HepG2 (cell line): Measurements from ENCODE around the gene KHNYN. TPM values are rescaled to one million over a fixed set of nuclear protein-coding genes. Genes with fewer than 3 reads are reported as not detected.

Source experiments
- BHLHE40 ChIP-seq: IDR thresholded peaks from 2 replicates; pipeline ENCODE4 v1.6.1; 2011; ENCODE audit warnings: low read length, improper control_type of control experiment
- BRCA1 ChIP-seq: sonication (generic); formaldehyde crosslinking; IDR thresholded peaks from 2 replicates; pipeline ENCODE4 v1.4.0; 2020; ENCODE audit warnings: missing genetic modification reagents
- FLYWCH1 ChIP-seq: sonication (generic); formaldehyde crosslinking; IDR thresholded peaks from 2 replicates; pipeline ENCODE4 v1.8.1; 2023; ENCODE audit warnings: mild to moderate bottlenecking, missing genetic modification reagents
- GATA4 ChIP-seq: sonication (generic); IDR thresholded peaks from 2 replicates; pipeline ENCODE4 v1.6.1; 2016; ENCODE audit warnings: antibody characterized with exemption, low read depth, borderline replicate concordance
- KDM5A ChIP-seq: fragments of 200-600 bp; sonication (generic); IDR thresholded peaks from 2 replicates; pipeline ENCODE4 v1.7.0; 2018; ENCODE audit warnings: antibody characterized with exemption, mild to moderate bottlenecking, low read length, borderline replicate concordance
- KDM6A ChIP-seq: IDR thresholded peaks from 2 replicates; pipeline ENCODE4 v1.6.1; 2016; ENCODE audit warnings: low read depth
- KLF13 ChIP-seq: sonication (generic); formaldehyde crosslinking; IDR thresholded peaks from 2 replicates; pipeline ENCODE4 v1.4.0; 2020; ENCODE audit warnings: mild to moderate bottlenecking, missing genetic modification reagents
- MNT ChIP-seq: fragments of 450-650 bp; IDR thresholded peaks from 2 replicates; pipeline ENCODE4 v1.6.1; 2016
- NFYC ChIP-seq: IDR thresholded peaks from 2 replicates; pipeline ENCODE4 v1.6.1; 2016; ENCODE audit warnings: missing genetic modification reagents, missing compliant biosample characterization
- PITX1 ChIP-seq: sonication (generic); formaldehyde crosslinking; IDR thresholded peaks from 2 replicates; pipeline ENCODE4 v1.5.1; 2020; ENCODE audit warnings: mild to moderate bottlenecking, missing genetic modification reagents
- PRDM10 ChIP-seq: sonication (generic); formaldehyde crosslinking; IDR thresholded peaks from 2 replicates; pipeline ENCODE4 v1.4.0; 2020; ENCODE audit warnings: low read depth, missing genetic modification reagents
- RBM39 ChIP-seq: fragments of 200-400 bp; formaldehyde crosslinking; IDR thresholded peaks from one replicate; pipeline ENCODE4 v1.6.1; 2018; ENCODE audit warnings: antibody characterized with exemption, mild to moderate bottlenecking, low read depth, low read length; ENCODE audit not compliant: poor library complexity, severe bottlenecking
- RFXANK ChIP-seq: IDR thresholded peaks from 2 replicates; pipeline ENCODE4 v1.6.1; 2016
- SETDB1 ChIP-seq: sonication (generic); formaldehyde crosslinking; IDR thresholded peaks from 2 replicates; pipeline ENCODE4 v1.5.1; 2020; ENCODE audit warnings: missing genetic modification reagents, mild to moderate bottlenecking, borderline replicate concordance
- TAF15 ChIP-seq: fragments of 200-400 bp; formaldehyde crosslinking; IDR thresholded peaks from one replicate; pipeline ENCODE4 v1.6.1; 2018; ENCODE audit warnings: mild to moderate bottlenecking, low read depth, low read length; ENCODE audit not compliant: poor library complexity, severe bottlenecking
- XBP1 ChIP-seq: sonication (generic); formaldehyde crosslinking; IDR thresholded peaks from 2 replicates; pipeline ENCODE4 v1.5.0; 2020; ENCODE audit warnings: missing genetic modification reagents
- ZBTB8A ChIP-seq: sonication (generic); formaldehyde crosslinking; IDR thresholded peaks from 2 replicates; pipeline ENCODE4 v1.4.0; 2020; ENCODE audit warnings: mild to moderate bottlenecking, low read depth, missing genetic modification reagents, borderline replicate concordance
- ZNF431 ChIP-seq: sonication (generic); formaldehyde crosslinking; IDR thresholded peaks from 2 replicates; pipeline ENCODE4 v1.9.0; 2022; ENCODE audit warnings: missing genetic modification reagents, low read depth, mild to moderate bottlenecking, borderline replicate concordance
- ZNF503 ChIP-seq: sonication (generic); formaldehyde crosslinking; IDR thresholded peaks from 2 replicates; pipeline ENCODE4 v1.4.0; 2020; ENCODE audit warnings: missing genetic modification reagents
- ZNF605 ChIP-seq: sonication (generic); formaldehyde crosslinking; IDR thresholded peaks from 2 replicates; pipeline ENCODE4 v1.8.0; 2022; ENCODE audit warnings: mild to moderate bottlenecking, missing genetic modification reagents
- ZNF878 ChIP-seq: sonication (generic); formaldehyde crosslinking; IDR thresholded peaks from 2 replicates; pipeline ENCODE4 v1.8.1; 2023; ENCODE audit warnings: mild to moderate bottlenecking, missing genetic modification reagents, moderate library complexity
- polyA plus RNA-seq, 8 experiments: library from polyadenylated mRNA; depleted of rRNA in 3 of 8; stranded (reverse) in 7 of 8; unstranded in 1 of 8; fragments of >200 nt; fragmentation: Illumina TruSeq in 4 of 8; extraction: Trizol in 4 of 8; gene quantifications; 2 replicates each; pipeline versions ENCODE4 v1.2.1 to v1.2.3, GENCODE V29; 2011 to 2016; ENCODE audit warnings: low read depth in 4 of 8, missing spikeins in 1 of 8, mixed read lengths in 1 of 8; ENCODE audit not compliant: insufficient read depth in 1 of 8
- total RNA-seq, 5 experiments: library from RNA; depleted of rRNA; stranded (reverse); fragments of >200 nt; fragmentation: Illumina TruSeq; extraction: Trizol; gene quantifications; 2 replicates each; pipeline ENCODE4 v1.2.3, GENCODE V29; 2016; ENCODE audit warnings: low read depth in 1 of 5
- TF ChIP-seq, protein P1 (sequence below): sonication (generic); formaldehyde crosslinking; conservative IDR thresholded peaks from 2 replicates; pipeline ENCODE4 v1.8.0; 2022; ENCODE audit warnings: low read depth, missing genetic modification reagents

Gene KHNYN
- total and polyA plus RNA-seq, 2 of the 13 experiments (the other 11 are each of a cell fraction or from before 2014, with no cell fraction given) = 52.8 to 75.7 TPM

GRCh38 chr14:24443053-24443665 is 13.4 kb downstream of the KHNYN start (continued):
- TF ChIP-seq ZNF503 = no peak
- no peak for TF ChIP-seq TAF15
- TF ChIP-seq ZBTB8A (CRISPR knock-in tag) = no peak
- TF ChIP-seq SETDB1 (CRISPR knock-in tag) = 0 out of 2 replicates have a peak, but pooled peaks have one; percentile 21
- TF ChIP-seq ZNF605 (CRISPR knock-in tag) = no peak
- no peak for TF ChIP-seq ZNF431
- no peak for TF ChIP-seq FLYWCH1 (CRISPR knock-in tag)
- TF ChIP-seq XBP1 = no peak
- TF ChIP-seq KLF13 (CRISPR knock-in tag) = no peak
- 0 out of 2 replicates have a peak, but pooled peaks have one; percentile 16 for TF ChIP-seq ZNF878 (CRISPR knock-in tag)
- no peak for TF ChIP-seq RFXANK (CRISPR knock-in tag)
- TF ChIP-seq NFYC = no peak
- TF ChIP-seq RBM39 = no peak
- TF ChIP-seq BRCA1 (CRISPR knock-in tag) = no peak
- TF ChIP-seq, protein P1, sequence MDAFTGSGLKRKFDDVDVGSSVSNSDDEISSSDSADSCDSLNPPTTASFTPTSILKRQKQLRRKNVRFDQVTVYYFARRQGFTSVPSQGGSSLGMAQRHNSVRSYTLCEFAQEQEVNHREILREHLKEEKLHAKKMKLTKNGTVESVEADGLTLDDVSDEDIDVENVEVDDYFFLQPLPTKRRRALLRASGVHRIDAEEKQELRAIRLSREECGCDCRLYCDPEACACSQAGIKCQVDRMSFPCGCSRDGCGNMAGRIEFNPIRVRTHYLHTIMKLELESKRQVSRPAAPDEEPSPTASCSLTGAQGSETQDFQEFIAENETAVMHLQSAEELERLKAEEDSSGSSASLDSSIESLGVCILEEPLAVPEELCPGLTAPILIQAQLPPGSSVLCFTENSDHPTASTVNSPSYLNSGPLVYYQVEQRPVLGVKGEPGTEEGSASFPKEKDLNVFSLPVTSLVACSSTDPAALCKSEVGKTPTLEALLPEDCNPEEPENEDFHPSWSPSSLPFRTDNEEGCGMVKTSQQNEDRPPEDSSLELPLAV (CRISPR knock-in tag) = no peak
- no peak for TF ChIP-seq MNT
- TF ChIP-seq KDM5A = peak; percentile 97
- TF ChIP-seq PRDM10 = no peak
- no peak for TF ChIP-seq GATA4
- no peak for TF ChIP-seq PITX1
- no peak for TF ChIP-seq KDM6A (CRISPR knock-in tag)
- no peak for TF ChIP-seq BHLHE40
